UCSD-AML1 (cell line): ENCODE results near the gene PIK3CD.

Experiments used
- DNase-seq: peaks from one replicate; lab custom pipeline; 2025; ENCODE audit not compliant: unreplicated experiment; lab: John Stamatoyannopoulos, UW

PIK3CD gene

DNA sequence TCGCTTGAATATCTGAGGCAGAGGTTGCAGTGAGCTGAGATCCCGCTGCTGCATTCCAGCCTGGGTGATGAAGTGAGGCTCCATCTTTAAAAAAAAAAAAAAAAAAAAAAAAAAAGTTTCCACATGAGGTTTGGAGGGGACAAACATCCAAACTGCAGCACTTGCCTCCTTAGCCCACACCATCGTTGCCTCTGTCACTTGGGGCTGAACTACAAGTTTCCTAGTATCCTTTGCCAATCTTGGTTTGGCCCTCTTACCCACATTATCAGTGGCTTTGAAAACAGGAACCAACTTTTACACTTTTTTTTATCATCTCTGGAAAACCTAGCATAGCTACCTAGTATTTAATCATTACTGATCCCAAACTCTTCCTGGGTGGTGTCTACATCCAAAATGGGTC is 113.0 kb downstream of the PIK3CD start:
- no peak for DNase-seq

GRCh38 chr1:9766759-9767442 is 115.4 kb downstream of the PIK3CD start:
- DNase-seq = no peak

DNA sequence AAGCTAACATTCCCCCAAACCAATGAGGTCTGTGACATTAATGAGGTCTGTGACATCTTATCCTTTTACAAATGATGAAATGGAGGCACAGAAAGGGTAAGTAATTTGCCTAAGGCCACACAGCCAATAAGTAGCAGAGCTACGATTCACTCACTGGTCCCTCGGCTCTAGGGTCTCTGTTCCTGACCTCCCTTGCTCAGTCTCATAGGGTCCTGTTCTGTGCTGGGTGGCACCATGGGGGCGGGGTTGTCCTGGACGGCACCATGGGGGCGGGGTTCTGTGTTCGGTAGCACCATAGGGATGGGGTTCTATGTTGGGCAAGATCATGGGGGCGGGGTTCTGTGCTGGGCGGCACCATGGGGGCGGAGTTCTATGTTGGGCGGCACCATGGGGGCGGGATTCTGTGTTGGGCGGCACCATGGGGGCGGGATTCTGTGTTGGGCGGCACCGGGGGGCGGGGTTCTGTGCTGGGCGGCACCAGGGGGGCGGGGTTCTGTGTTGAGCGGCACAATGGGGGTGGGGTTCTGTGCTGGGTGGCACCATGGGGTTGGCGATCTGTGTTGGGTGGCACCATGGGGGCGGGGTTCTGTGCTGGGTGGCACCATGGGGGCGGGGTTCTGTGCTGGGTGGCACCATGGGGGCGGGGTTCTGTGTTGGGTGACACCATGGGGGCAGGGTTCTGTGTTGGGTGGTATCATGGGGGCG is 116.6 kb downstream of the PIK3CD start:
- DNase-seq = no peak

DNA sequence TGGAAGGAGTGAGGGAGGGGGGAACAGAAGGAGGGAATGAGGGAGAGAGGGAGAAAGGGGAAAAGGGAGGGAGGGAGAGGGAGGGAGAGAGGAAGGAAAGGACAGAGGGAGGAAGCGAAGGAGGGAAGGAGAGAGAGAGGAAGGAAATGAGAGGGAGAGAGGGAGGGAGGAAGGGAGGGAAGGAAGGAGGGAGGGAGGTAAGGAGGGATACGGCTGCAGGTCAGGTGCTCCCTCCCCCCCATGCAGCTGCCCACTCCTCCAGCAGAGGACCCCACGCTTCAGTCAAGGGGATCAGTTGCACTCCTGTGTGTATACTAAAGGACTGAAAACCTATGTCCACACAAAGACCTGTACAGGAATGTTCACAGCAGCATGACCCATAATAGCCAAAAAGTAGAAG is 117.5 kb downstream of the PIK3CD start:
- DNase-seq = no peak

DNA sequence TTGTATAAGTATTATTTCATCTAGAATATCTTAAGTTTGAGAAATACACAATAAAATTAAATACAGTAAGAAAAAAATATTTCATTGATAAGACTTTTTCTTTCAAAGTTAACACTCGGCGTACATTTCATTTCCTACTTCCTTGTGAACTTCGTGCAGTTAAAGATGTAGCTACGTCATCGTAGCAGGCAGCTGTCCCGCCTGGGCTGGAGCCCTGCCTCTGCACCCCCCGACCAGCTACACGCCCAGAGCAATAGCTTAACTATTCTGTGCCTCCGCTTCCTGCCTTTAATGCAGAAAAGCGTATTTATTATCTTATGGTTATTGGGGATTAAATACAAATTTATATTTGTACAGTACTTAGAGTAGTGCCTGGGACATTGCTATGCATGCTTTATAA is 118.8 kb downstream of the PIK3CD start:
- no peak for DNase-seq

DNA sequence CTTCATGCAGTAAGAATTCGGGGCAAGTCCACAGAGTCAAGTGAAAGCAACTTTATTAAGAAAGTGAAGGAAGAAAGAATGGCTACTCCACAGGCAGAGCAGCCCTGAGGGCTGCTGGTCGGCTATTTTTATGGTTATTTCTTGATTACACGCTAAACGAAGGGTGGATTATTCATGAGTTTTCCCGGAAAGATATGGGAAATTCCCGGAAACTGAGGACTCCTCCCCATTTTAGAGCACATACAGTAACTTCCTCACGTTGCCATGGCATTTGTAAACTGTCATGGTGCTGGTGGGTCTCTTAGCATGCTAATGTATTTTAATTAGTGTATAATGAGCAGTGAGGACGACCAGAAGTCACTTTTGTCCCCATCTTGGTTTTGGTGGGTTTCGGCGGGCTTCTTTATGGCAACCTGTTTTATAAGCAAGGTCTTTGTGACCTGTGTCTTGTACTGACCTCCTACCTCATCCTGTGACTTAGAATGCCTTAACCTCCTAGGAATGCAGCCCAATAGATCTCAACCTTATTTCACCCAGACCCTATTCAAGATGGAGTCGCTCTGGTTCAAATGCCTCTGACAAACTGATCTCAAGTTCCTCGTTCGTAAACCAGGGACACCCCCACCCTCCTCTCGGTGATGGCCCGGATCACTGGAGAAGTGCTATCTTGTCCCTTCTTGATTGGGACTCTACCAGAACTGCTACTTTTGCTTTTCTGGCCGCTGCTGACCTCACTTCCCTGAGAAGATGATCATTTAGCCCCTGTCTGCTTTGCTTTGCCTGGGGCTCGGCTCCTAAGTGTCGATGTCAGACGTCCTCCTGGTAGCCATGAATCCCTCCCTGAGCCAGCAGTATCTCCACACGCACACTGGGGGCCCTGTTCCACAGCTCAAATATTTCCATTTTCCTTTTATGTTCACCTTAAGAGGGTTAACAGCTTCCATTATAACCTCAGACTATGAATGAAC is 123.5 kb downstream of the PIK3CD start:
- no peak for DNase-seq

GRCh38 chr1:9776685-9777084 is 125.2 kb downstream of the PIK3CD start:
- no peak for DNase-seq
